ENCODE results near the gene DIAPH2. TPM values are rescaled to one million over a fixed set of nuclear protein-coding genes. Genes with fewer than 3 reads are reported as not detected.

The DIAPH2 gene
- total RNA-seq, 2 donors from 2014 or later: 19.1 to 31.9 TPM

DNA sequence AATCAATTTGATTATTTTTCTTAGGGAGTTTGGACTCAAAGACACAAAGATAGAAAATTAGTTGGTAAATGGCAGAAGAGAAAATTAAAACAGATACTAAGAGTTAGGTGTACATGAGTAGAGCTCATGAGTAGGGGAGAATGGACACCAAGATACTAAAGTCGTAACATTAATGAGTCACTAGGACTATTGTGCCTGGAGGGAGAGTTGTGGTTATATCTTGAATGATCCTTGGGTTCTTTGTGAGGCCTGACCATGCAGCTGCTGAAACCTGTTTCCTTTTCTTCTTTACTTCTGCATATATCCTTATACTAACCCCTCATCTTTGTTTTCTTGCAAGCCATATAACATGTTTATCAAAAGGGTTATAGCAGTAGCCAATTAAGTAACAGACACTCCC is 731.8 kb downstream of the DIAPH2 start:
- intact Hi-C loops (cut with DNase I): no loop called here
- H3K4me1 ChIP-seq: no peaks in the 10 kb centered on the region
- no peak overlapping the region for H3K27ac ChIP-seq
- no peak for DNase-seq
- TF ChIP-seq, protein P1, sequence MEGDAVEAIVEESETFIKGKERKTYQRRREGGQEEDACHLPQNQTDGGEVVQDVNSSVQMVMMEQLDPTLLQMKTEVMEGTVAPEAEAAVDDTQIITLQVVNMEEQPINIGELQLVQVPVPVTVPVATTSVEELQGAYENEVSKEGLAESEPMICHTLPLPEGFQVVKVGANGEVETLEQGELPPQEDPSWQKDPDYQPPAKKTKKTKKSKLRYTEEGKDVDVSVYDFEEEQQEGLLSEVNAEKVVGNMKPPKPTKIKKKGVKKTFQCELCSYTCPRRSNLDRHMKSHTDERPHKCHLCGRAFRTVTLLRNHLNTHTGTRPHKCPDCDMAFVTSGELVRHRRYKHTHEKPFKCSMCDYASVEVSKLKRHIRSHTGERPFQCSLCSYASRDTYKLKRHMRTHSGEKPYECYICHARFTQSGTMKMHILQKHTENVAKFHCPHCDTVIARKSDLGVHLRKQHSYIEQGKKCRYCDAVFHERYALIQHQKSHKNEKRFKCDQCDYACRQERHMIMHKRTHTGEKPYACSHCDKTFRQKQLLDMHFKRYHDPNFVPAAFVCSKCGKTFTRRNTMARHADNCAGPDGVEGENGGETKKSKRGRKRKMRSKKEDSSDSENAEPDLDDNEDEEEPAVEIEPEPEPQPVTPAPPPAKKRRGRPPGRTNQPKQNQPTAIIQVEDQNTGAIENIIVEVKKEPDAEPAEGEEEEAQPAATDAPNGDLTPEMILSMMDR (IDR thresholded peaks at IDR 0.05): no peak
- no peak overlapping the region for H3K4me3 ChIP-seq
- H3K27me3 ChIP-seq: no peaks in the 10 kb centered on the region
- H3K9ac ChIP-seq (ENCODE audit: low read depth in 2 of 2, low read length in 2 of 2): no peak overlapping the region
- H3K36me3 ChIP-seq: no peaks in the 10 kb centered on the region
- H3K9me3 ChIP-seq: no peaks in the 10 kb centered on the region

DNA sequence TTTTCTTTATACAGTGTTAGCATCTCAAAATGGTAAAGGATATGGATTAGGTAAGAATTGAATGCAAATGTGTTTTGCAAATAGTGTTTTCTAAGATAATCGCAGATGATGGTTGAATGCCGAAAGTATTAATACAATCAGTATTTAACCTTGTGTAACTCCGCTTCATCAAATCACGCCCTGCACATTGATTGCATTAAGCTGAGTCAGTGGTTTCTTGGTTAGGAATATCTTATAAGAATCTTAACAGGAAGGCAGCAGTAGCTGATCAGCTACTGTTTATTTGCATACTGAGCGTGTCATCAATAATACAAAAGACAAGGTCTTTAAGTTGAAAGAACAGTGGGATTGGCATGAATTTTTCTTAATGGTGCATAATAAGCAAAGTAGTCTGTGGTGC is 744.5 kb downstream of the DIAPH2 start:
- Histone ChIP-seq H3K9me3 (no peaks in the 10 kb centered on the region), H3K27ac (no peak overlapping the region), H3K27me3 (no peaks in the 10 kb centered on the region), H3K36me3 (no peaks in the 10 kb centered on the region), H3K9ac (ENCODE audit: low read depth in 2 of 2, low read length in 2 of 2) (no peak overlapping the region), H3K4me3 (no peak overlapping the region), H3K4me1 (no peaks in the 10 kb centered on the region)
- TF ChIP-seq, protein P1 (IDR thresholded peaks at IDR 0.05): no peak
- intact Hi-C loops (cut with DNase I): no loop called here
- DNase-seq: no peak

DNA sequence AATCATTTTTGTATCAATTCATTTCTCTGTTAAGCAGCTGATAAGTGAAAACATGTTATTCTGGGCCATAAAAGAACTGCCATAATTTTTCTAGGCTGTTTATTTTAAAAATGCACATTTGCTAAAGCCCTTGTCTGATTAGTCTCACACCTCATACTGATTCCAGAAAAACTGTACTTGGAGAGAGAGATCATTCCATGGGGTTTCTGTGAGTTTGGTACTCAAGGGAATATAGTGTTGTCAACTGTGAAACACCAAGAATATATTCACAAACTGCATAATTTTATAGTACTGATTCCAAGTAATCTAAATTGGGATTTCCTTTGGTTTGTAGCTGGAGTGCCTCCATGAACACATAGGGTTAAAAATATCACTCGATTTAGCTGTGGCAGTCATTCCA is 746.6 kb downstream of the DIAPH2 start:
- no peak for DNase-seq
- Histone ChIP-seq H3K27me3 (no peaks in the 10 kb centered on the region), H3K9ac (ENCODE audit: low read depth in 2 of 2, low read length in 2 of 2) (no peak overlapping the region), H3K9me3 (no peaks in the 10 kb centered on the region), H3K36me3 (no peaks in the 10 kb centered on the region), H3K27ac (no peak overlapping the region), H3K4me1 (no peaks in the 10 kb centered on the region), H3K4me3 (no peak overlapping the region)
- TF ChIP-seq, protein P1 (IDR thresholded peaks at IDR 0.05): no peak
- intact Hi-C loops (cut with DNase I): no loop called here

DNA sequence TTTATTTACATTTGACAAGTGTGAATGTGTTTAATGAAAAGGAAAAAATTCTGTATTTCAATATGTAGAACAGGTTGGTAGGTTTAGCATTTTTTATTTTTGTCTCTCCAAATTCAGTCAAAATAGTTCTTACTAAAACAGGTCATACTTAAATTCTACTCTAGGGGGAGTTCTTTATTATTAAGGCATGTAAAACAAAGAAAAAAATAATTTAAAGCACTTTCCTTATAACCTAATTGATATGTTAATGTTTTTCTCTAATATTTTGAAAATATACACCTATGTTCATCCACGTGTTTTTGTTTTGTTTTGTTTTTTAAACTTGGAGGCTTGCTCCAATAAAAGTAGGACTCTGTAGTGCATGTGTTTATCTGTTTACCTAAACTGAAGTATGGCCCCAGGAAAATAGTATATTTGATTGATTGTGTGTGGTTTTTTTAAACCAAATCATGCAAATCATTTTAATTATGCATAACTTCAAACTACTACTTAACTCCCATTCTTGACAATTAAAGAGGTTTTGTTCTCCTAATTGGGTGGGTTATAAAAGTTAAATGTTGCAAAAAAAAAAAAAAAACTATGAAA is 761.7 kb downstream of the DIAPH2 start:
- TF ChIP-seq, protein P1 (IDR thresholded peaks at IDR 0.05): no peak
- Histone ChIP-seq H3K4me1 (no peaks in the 10 kb centered on the region), H3K9ac (ENCODE audit: low read depth in 2 of 2, low read length in 2 of 2) (no peak overlapping the region), H3K27ac (no peak overlapping the region), H3K36me3 (no peaks in the 10 kb centered on the region), H3K9me3 (no peaks in the 10 kb centered on the region), H3K27me3 (no peaks in the 10 kb centered on the region), H3K4me3 (no peak overlapping the region)
- intact Hi-C loops (cut with DNase I): no loop called here
- no peak for DNase-seq

DNA sequence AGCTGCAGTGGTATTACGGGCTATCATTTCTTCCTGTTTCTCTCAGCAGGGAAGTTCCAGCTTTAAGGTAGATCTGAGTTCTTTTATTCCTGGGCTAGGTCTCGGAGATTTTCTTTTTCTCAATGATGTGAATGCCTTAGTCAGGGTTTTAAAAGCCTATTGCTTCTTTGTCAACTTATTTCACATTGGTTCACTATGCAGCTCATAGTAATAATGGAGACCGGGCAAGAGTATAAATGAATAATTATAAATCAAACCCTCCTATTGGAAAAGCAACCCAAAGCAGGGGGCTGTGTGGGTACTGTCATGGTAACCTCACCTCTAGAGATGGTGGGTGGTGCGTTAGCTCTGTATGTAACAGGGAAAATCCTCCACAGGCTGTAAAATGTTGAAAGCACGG is 762.7 kb downstream of the DIAPH2 start:
- intact Hi-C loops (cut with DNase I): no loop called here
- no peak for DNase-seq
- no peaks in the 10 kb centered on the region for H3K9me3 ChIP-seq
- H3K4me3 ChIP-seq: no peak overlapping the region
- no peaks in the 10 kb centered on the region for H3K27me3 ChIP-seq
- no peaks in the 10 kb centered on the region for H3K4me1 ChIP-seq
- TF ChIP-seq, protein P1 (IDR thresholded peaks at IDR 0.05): no peak
- H3K36me3 ChIP-seq: no peaks in the 10 kb centered on the region
- no peak overlapping the region for H3K27ac ChIP-seq
- H3K9ac ChIP-seq (ENCODE audit: low read depth in 2 of 2, low read length in 2 of 2): no peak overlapping the region
